BLaER1 treated with 17β-estradiol and CSF1 and Interleukin-3, amounts not matched to agents 10 nM and 100 nM (cell line): ENCODE measurements around the gene CIAPIN1.

Experiments
- H3K27ac ChIP-seq, 11 experiments: shearing (Covaris generic); formaldehyde crosslinking; 2 replicates each; pipeline ENCODE4 v1.8.1; 2022
- H3K27me3 ChIP-seq, 11 experiments: shearing (Covaris generic); formaldehyde crosslinking; 2 replicates each; pipeline ENCODE4 v1.8.1; 2022
- H3K36me3 ChIP-seq, 11 experiments: shearing (Covaris generic); formaldehyde crosslinking; 2 replicates each; pipeline ENCODE4 v1.8.1; 2022
- H3K4me1 ChIP-seq, 10 experiments: shearing (Covaris generic); formaldehyde crosslinking; 2 replicates each; pipeline ENCODE4 v1.8.1; 2022
- H3K4me2 ChIP-seq, 11 experiments: shearing (Covaris generic); formaldehyde crosslinking; 2 replicates each; pipeline ENCODE4 v1.8.1; 2022
- H3K4me3 ChIP-seq, 10 experiments: shearing (Covaris generic); formaldehyde crosslinking; 2 replicates each; pipeline ENCODE4 v1.8.1; 2022
- H3K9ac ChIP-seq, 11 experiments: shearing (Covaris generic); formaldehyde crosslinking; 2 replicates each; pipeline ENCODE4 v1.8.1; 2022
- H3K9me3 ChIP-seq, 11 experiments: shearing (Covaris generic); formaldehyde crosslinking; replicated peaks in 1 of 11; 2 replicates each; pipeline ENCODE4 v1.8.1; 2022
- H4K20me1 ChIP-seq, 11 experiments: shearing (Covaris generic); formaldehyde crosslinking; 2 replicates each; pipeline ENCODE4 v1.8.1; 2022
- Cebpa-rat ChIP-seq, 11 experiments: shearing (Covaris generic); IDR thresholded peaks; 2 replicates each; pipeline ENCODE4 v1.8.1; 2022

The CIAPIN1 gene

DNA sequence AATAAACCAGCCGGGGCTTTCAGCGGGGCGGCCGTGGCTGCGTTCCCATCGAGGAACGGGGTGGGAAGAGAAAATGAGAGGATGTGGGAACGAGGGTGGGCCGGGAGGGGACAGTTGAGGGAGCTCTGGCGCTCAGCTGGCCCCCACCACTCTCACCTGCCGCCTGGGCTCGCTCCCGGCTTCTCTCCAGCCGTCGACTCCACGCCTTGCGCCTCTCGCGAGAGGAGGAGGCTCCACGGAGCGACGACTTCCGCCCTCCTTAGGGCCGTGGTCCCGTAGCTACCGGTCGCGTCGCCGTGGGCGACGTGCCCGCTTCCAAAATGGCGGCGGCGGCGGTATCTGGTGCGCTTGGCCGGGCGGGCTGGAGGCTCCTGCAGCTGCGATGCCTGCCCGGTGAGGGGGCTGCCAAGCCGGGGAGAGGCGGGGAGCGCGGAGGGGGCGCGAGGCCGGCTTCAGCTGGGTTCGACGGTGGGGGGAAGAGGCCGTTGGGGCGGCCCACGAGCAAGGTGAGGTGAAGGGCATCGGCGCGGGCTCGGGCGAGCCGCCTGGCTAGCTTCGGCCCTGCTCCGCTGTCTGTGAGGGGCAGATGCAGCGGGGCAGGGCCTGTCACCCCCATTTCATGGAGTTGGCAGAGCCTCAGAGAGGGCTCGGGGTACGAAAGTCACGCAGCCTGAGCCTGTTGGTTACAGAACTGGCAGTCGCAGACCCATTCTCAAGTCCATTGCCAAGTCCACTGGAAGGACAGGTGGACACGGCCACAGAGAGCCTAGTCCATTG, at the start of gene CIAPIN1, which contains the start of gene COQ9:
CIAPIN1 (minus strand) TSS at position 200 of the 777 bp plus-strand sequence. CDS start 6,457 bp downstream, outside the sequence.
COQ9 (plus strand) TSS at position 294 of the 777 bp plus-strand sequence; CDS start at position 321, 27 bp downstream.
- Histone ChIP-seq H3K9me3 (peaks cover 0 to 13% (median 4%) of the 10 kb centered on the region in 11 experiments; a peak in 18 of 22 replicates), H3K4me1 (peaks cover 16 to 36% (median 28%) of the 10 kb centered on the region in 10 experiments), H3K27me3 (no peaks in the 10 kb centered on the region), H3K4me3 (peak within 1 kb of the TSS; percentile 80 to 96 (median 88)), H3K27ac (peak within 1 kb of the TSS; percentile 90 to 96 (median 92)), H3K9ac (peak within 1 kb of the TSS; percentile 91 to 99 (median 96)), H3K4me2 (peak within 1 kb of the TSS; percentile 84 to 98 (median 94)), H4K20me1 (peaks cover 0 to 24% (median 0%) of the 10 kb centered on the region in 11 experiments; a peak in 5 of 22 replicates), H3K36me3 (peaks cover 27 to 40% (median 33%) of the 10 kb centered on the region in 11 experiments)
- no peak for TF ChIP-seq Cebpa-rat (IDR thresholded peaks at IDR 0.05)

DNA sequence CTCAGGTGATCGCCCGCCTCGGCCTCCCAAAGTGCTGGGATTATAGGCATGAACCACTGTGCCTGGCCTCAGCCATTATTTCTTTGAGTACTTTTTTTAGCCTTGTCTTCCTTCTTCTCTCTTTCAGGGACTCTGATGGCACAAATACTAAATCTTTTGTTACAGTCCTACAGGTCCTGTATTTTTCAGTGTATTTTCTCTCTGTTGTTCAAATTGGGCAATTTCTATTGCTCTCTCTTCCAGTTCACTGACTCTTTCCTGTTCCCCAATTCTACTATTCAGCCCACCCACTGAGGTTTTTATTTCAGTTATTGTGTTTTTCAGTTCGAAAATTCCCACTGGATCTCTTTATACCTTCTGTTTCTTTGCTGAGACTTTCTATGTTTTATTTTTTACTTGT, 46.6 kb upstream of the CIAPIN1 start:
- Histone ChIP-seq H4K20me1 (no peaks in the 10 kb centered on the region), H3K4me2 (peak overlapping the region in 10 of 11 experiments; percentile 45 to 82 (median 70); a peak in 20 of 22 replicates), H3K9me3 (peaks cover 5 to 30% (median 20%) of the 10 kb centered on the region in 11 experiments; a peak in 21 of 22 replicates)

DNA sequence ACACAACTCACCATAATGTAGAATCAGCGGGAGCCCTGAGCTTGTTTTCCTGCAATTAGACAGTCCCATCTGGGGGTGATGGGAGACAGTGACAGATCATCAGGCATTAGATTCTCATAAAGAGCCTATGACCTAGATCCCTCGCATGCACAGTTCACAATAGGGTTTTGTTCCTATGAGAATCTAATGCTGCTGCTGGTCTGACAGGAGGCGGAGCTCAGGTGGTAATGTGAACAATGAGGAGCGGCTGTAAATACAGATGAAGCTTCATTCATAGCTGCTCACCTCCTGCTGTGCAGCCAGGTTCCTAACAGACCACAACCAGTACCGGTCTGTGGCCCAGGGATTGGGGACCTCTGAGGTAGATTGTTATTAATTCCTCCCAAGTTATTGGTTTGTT, 42.0 kb upstream of the CIAPIN1 start:
- Histone ChIP-seq H3K4me3 (no peak overlapping the region), H3K9me3 (peaks cover 5 to 32% (median 20%) of the 10 kb centered on the region in 11 experiments; a peak in 21 of 22 replicates), H4K20me1 (peaks cover 0 to 17% (median 7%) of the 10 kb centered on the region in 11 experiments; a peak in 7 of 22 replicates), H3K9ac (no peak overlapping the region), H3K4me1 (peaks cover 25 to 52% (median 48%) of the 10 kb centered on the region in 10 experiments), H3K27me3 (no peaks in the 10 kb centered on the region), H3K27ac (no peak overlapping the region), H3K4me2 (no peak overlapping the region), H3K36me3 (no peaks in the 10 kb centered on the region)
- TF ChIP-seq Cebpa-rat (IDR thresholded peaks at IDR 0.05), result no peak

More for the DNA sequence above, 46.6 kb upstream of the CIAPIN1 start:
- TF ChIP-seq Cebpa-rat (IDR thresholded peaks at IDR 0.05), result peak in 4 of 11 experiments; percentile 49 to 82 (median 66); a peak in 6 of 22 replicates
- Histone ChIP-seq H3K36me3 (no peaks in the 10 kb centered on the region), H3K9ac (peak overlapping the region in 8 of 11 experiments; percentile 56 to 75 (median 68); a peak in 16 of 22 replicates), H3K27me3 (no peaks in the 10 kb centered on the region), H3K4me3 (peak overlapping the region in 5 of 10 experiments; percentile 0 to 40 (median 27); a peak in 7 of 20 replicates), H3K27ac (peak overlapping the region in 9 of 11 experiments; percentile 34 to 87 (median 84); a peak in 18 of 22 replicates), H3K4me1 (peaks cover 13 to 39% (median 35%) of the 10 kb centered on the region in 10 experiments; a peak in 19 of 20 replicates)

DNA sequence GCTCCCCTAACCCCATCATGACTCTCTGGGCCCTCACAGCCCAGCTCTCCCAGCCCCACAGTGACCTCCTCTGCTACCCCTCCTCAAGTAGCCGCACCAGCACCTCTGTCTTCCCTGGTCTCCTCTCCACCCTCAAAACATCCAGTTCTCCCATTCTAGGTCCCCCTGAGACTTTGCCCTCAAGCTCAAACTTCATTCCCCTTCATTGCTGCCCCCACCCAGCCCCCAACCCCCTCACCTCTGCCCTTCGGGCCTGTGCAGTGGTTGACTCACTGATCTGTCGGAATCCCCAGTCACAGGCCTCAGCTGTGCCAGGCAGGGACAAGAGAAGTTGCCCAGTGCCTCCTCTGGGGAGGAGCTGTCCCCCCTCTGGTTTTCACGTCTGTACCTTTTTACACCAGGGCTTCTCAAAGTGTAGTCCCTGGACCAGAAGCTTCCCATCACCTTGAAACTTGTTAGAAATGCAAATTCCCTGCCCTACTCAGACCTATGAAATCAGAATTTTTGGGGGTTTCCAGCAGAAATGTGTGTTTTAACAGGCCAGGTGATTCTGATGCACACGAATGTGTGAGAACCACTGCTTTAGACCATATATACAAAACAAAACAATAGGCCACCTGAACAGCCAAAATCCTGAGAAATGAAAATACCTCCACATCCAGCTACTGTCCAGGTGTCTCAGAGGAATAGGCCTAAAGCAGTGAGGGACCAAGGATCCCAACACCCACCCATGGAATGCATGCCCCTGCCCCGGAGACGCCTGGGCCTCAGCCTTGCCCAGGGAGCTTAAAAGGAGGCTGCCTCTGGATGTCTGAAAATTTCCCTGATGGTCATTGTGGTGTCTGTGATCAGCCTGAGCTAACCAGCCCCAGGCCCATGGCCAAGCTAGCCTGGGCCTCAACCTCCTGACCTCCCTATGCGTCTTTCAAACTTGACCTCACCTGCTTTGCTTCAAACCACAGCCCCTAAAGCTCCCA, 40.0 kb upstream of the CIAPIN1 start:
- peaks cover 5 to 16% (median 12%) of the 10 kb centered on the region in 11 experiments; a peak in 21 of 22 replicates for H3K9me3 ChIP-seq
- H3K4me2 ChIP-seq, result peak overlapping the region; percentile 73 to 99 (median 98); a peak in 21 of 22 replicates
- peaks cover 15 to 37% (median 28%) of the 10 kb centered on the region in 10 experiments for H3K4me1 ChIP-seq
- H3K27ac ChIP-seq, result peak overlapping the region in 3 of 11 experiments; percentile 26 to 35 (median 30); a peak in 3 of 22 replicates
- no peaks in the 10 kb centered on the region for H3K27me3 ChIP-seq
- H3K9ac ChIP-seq, result peak overlapping the region in 4 of 11 experiments; percentile 79 to 85 (median 81); a peak in 3 of 22 replicates
- H4K20me1 ChIP-seq, result peaks cover 0 to 32% (median 7%) of the 10 kb centered on the region in 11 experiments; a peak in 8 of 22 replicates
- TF ChIP-seq Cebpa-rat (IDR thresholded peaks at IDR 0.05), result no peak
- no peaks in the 10 kb centered on the region for H3K36me3 ChIP-seq
- H3K4me3 ChIP-seq, result peak overlapping the region; percentile 69 to 96 (median 84); a peak in 17 of 20 replicates

DNA sequence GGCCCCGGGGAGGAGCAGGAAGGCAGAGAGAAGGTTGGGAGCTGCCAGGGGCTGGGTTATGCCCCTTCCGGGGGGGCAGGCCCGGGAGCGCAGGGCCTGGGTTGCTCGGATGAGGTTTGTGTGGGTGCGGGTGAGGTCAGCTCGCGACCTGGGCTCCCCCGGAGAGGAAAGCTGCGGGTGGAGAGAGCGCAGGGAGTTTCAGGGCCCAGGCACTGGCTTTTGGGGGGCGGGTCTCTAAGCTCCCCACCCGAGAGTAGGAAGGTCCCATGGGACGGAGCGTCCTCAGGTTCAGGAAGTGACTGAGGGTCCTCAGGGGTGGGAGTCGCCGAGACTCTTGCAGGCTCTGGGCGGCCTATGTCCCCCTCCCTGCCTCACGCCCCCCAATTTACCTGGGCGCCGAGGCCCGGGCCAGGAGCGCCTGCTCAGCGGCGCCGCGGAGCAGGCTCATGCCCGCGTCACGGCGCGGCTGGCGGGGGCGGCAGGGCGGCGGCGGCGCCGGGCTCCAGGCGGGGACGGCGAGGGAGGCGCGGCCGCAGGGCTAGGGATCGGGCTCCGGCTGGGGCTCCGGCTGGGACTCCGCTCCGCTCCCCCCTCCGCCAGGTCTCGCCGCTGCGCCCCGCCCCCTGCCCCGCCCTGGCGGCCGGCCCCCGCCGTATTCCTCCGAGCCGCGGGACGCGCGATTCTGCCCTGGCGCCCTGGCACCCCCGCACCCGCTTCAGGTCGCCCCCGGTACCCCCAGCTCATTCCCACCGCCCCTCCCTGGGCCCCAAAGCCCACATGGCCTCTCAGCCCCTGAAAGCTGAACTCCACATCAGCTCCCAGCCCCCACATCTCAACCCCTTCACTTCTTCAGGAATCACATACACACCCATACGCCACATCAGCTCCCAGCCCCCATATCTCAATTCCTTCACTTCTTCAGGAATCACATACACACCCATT, 39.0 kb upstream of the CIAPIN1 start, which contains the start of gene DOK4:
DOK4 (minus strand) TSS at position 578 of the 942 bp plus-strand sequence. CDS start 6,986 bp downstream, outside the sequence.
- no peaks in the 10 kb centered on the region for H3K27me3 ChIP-seq
- H3K4me2 ChIP-seq, result peak within 1 kb of the TSS; percentile 91 to 99 (median 98)
- peaks cover 0 to 36% (median 7%) of the 10 kb centered on the region in 11 experiments; a peak in 8 of 22 replicates for H4K20me1 ChIP-seq
- peak within 1 kb of the TSS; percentile 9 to 77 (median 69); a peak in 21 of 22 replicates for H3K27ac ChIP-seq
- H3K9me3 ChIP-seq, result peaks cover 5 to 14% (median 11%) of the 10 kb centered on the region in 11 experiments; a peak in 21 of 22 replicates
- H3K9ac ChIP-seq, result peak within 1 kb of the TSS; percentile 79 to 86 (median 82)
- H3K36me3 ChIP-seq, result no peaks in the 10 kb centered on the region
- TF ChIP-seq Cebpa-rat (IDR thresholded peaks at IDR 0.05), result no peak
- H3K4me3 ChIP-seq, result peak within 1 kb of the TSS; percentile 69 to 96 (median 84)
- H3K4me1 ChIP-seq, result peaks cover 15 to 37% (median 25%) of the 10 kb centered on the region in 10 experiments

DNA sequence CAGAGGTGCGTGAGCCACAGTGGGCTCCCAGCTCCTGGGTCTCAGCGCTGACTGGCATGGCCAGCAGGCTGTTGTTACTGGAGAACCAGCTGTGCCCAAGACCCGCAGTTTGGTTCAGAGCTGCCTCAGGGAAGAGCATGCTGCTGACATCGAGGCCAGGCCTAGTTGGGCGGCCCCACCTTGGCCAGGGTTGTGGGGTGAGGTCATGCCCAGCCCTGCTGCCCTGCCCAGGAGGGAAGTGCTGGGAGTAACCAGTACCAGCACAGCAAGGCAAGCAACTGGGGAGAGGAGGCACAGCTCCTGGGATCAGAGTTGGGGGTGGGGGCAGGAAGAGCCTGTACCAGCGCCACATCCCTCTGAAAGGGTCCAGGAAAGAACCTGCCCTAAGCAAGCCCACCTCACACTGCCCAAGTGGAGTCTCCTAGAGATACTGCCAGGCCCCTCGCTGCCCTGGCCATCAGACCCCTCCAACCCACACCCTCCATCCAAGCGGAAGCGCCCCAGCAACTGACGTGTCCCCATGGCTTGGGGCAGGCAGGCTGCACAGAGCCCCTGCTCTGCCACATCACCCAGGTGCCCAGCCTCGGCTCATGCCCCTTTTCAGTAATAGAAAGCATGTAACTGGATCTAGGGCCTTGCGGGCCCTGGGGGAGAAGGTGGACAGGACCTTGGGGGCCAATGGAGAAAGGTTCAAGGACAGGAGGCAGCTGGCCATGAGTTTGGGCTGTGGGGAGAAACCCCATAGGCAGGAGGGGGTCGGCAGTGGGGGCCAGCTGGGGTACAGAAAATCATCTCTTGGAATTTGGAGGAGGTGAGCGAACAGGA, 38.1 kb upstream of the CIAPIN1 start:
- H3K4me3 ChIP-seq, result peak overlapping the region; percentile 69 to 96 (median 84)
- peaks cover 0 to 45% (median 7%) of the 10 kb centered on the region in 11 experiments; a peak in 8 of 22 replicates for H4K20me1 ChIP-seq
- no peaks in the 10 kb centered on the region for H3K36me3 ChIP-seq
- TF ChIP-seq Cebpa-rat (IDR thresholded peaks at IDR 0.05), result no peak
- H3K9ac ChIP-seq, result peak overlapping the region; percentile 79 to 86 (median 82)
- H3K4me2 ChIP-seq, result peak overlapping the region; percentile 91 to 99 (median 98)
- peaks cover 15 to 46% (median 31%) of the 10 kb centered on the region in 10 experiments for H3K4me1 ChIP-seq
- H3K27me3 ChIP-seq, result no peaks in the 10 kb centered on the region
- peaks cover 5 to 14% (median 11%) of the 10 kb centered on the region in 11 experiments; a peak in 21 of 22 replicates for H3K9me3 ChIP-seq
- H3K27ac ChIP-seq, result peak overlapping the region in 10 of 11 experiments; percentile 57 to 77 (median 70); a peak in 20 of 22 replicates
